Loucy (cell line): ENCODE results near the gene IL17A.

Experiments used
- H2AFZ ChIP-seq: fragments of 200-600 bp; sonication (generic); 2 replicates; pipeline ENCODE4 v1.6.0; 2016; ENCODE audit warnings: antibody characterized with exemption, mild to moderate bottlenecking, low read length, moderate library complexity
- H3F3A ChIP-seq: fragments of 200-600 bp; 2 replicates; pipeline ENCODE4 v1.6.0; 2016; ENCODE audit warnings: antibody characterized with exemption, low read depth, mild to moderate bottlenecking
- H3K27me3 ChIP-seq: fragments of 200-600 bp; sonication (generic); 2 replicates; pipeline ENCODE4 v1.6.1; 2014; ENCODE audit warnings: low read length, mild to moderate bottlenecking; ENCODE audit not compliant: insufficient read depth, poor library complexity, severe bottlenecking
- H3K36me3 ChIP-seq: fragments of 200-600 bp; sonication (generic); 2 replicates; pipeline ENCODE4 v1.6.1; 2016; ENCODE audit warnings: low read length; ENCODE audit not compliant: insufficient read depth
- H3K4me1 ChIP-seq: fragments of 200-600 bp; sonication (generic); 2 replicates; pipeline ENCODE4 v1.5.1; 2014; ENCODE audit warnings: low read length, mild to moderate bottlenecking; ENCODE audit not compliant: insufficient read depth, poor library complexity, severe bottlenecking
- H3K4me2 ChIP-seq: fragments of 200-600 bp; sonication (generic); 2 replicates; pipeline ENCODE4 v1.6.0; 2014; ENCODE audit warnings: antibody characterized with exemption, low read length, low read depth, mild to moderate bottlenecking; ENCODE audit not compliant: poor library complexity, severe bottlenecking
- H3K4me3 ChIP-seq: fragments of 200-600 bp; sonication (generic); 2 replicates; pipeline ENCODE4 v1.5.1; 2014; ENCODE audit warnings: low read length, mild to moderate bottlenecking, mixed read lengths; ENCODE audit not compliant: poor library complexity, severe bottlenecking
- H3K79me2 ChIP-seq: fragments of 200-600 bp; sonication (generic); 2 replicates; pipeline ENCODE4 v1.6.1; 2014; ENCODE audit warnings: low read length; ENCODE audit not compliant: insufficient read depth
- H3K9ac ChIP-seq: fragments of 200-600 bp; sonication (generic); 2 replicates; pipeline ENCODE4 v1.6.0; 2014; ENCODE audit warnings: mild to moderate bottlenecking, low read depth, low read length, moderate library complexity; ENCODE audit not compliant: poor library complexity, severe bottlenecking
- H3K9me2 ChIP-seq: fragments of 200-600 bp; sonication (generic); replicated peaks from 2 replicates; pipeline ENCODE4 v1.6.1; 2016; ENCODE audit warnings: low read depth, low read length, mixed read lengths
- H3K9me3 ChIP-seq: fragments of 200-600 bp; sonication (generic); 2 replicates; pipeline ENCODE4 v1.6.1; 2014; ENCODE audit warnings: mild to moderate bottlenecking, antibody characterized with exemption, low read length, low read depth; ENCODE audit not compliant: insufficient read depth
- H4K20me1 ChIP-seq: fragments of 200-600 bp; sonication (generic); 2 replicates; pipeline ENCODE4 v1.6.0; 2014; ENCODE audit warnings: antibody characterized with exemption, low read length, mild to moderate bottlenecking; ENCODE audit not compliant: insufficient read depth, poor library complexity, severe bottlenecking
- CTCF ChIP-seq: fragments of 200-600 bp; sonication (generic); conservative IDR thresholded peaks from 2 replicates; pipeline ENCODE4 v1.5.1; 2014; ENCODE audit warnings: mild to moderate bottlenecking, antibody characterized with exemption, low read length
- EZH2phosphoT487 ChIP-seq: fragments of 200-600 bp; IDR thresholded peaks from 2 replicates; pipeline ENCODE4 v1.6.1; 2018; ENCODE audit warnings: antibody characterized with exemption, mild to moderate bottlenecking, moderate library complexity, borderline replicate concordance

IL17A gene

GRCh38 chr6:52180787-52181558 lies 5.2 kb upstream of the IL17A start:
- no peaks in the 10 kb centered on the region for H3K36me3 ChIP-seq
- no peaks in the 10 kb centered on the region; the same call in 1 of the 2 replicates for H3F3A ChIP-seq
- no peaks in the 10 kb centered on the region for H3K9me3 ChIP-seq
- no peak overlapping the region for H3K9ac ChIP-seq
- no peak for TF ChIP-seq CTCF
- peak; percentile 19; the same call in 1 of the 2 replicates for TF ChIP-seq EZH2phosphoT487
- no peak overlapping the region for H2AFZ ChIP-seq
- H3K27me3 ChIP-seq: no peaks in the 10 kb centered on the region
- peaks cover 27% of the 10 kb centered on the region for H3K4me1 ChIP-seq
- H3K79me2 ChIP-seq: no peaks in the 10 kb centered on the region
- H3K4me3 ChIP-seq: peak overlapping the region; percentile 6
- no peaks in the 10 kb centered on the region for H4K20me1 ChIP-seq
- no peaks in the 10 kb centered on the region for H3K9me2 ChIP-seq
- H3K4me2 ChIP-seq: peak overlapping the region; percentile 38

GRCh38 chr6:52183131-52183713 lies 3.0 kb upstream of the IL17A start:
- no peaks in the 10 kb centered on the region for H3K27me3 ChIP-seq
- no peak overlapping the region for H3K4me3 ChIP-seq
- H2AFZ ChIP-seq: no peak overlapping the region
- H3K9me2 ChIP-seq: no peaks in the 10 kb centered on the region
- no peaks in the 10 kb centered on the region for H4K20me1 ChIP-seq
- peaks cover 18% of the 10 kb centered on the region for H3K4me1 ChIP-seq
- TF ChIP-seq CTCF (no peak), EZH2phosphoT487 (no peak)
- H3F3A ChIP-seq: no peaks in the 10 kb centered on the region; the same call in 1 of the 2 replicates
- no peaks in the 10 kb centered on the region for H3K79me2 ChIP-seq
- H3K4me2 ChIP-seq: no peak overlapping the region
- no peaks in the 10 kb centered on the region for H3K36me3 ChIP-seq
- H3K9ac ChIP-seq: no peak overlapping the region
- H3K9me3 ChIP-seq: no peaks in the 10 kb centered on the region

- H3K9ac ChIP-seq: no peak overlapping the region
- TF ChIP-seq CTCF (no peak), EZH2phosphoT487 (no peak)
- peaks cover 3% of the 10 kb centered on the region for H3K4me1 ChIP-seq
- H3K9me2 ChIP-seq: no peaks in the 10 kb centered on the region
- H3K36me3 ChIP-seq: no peaks in the 10 kb centered on the region
- H4K20me1 ChIP-seq: no peaks in the 10 kb centered on the region
- H3K79me2 ChIP-seq: no peaks in the 10 kb centered on the region
- H3K4me3 ChIP-seq: no peak overlapping the region
- H3K9me3 ChIP-seq: no peaks in the 10 kb centered on the region
- H2AFZ ChIP-seq: no peak overlapping the region
- H3K27me3 ChIP-seq: no peaks in the 10 kb centered on the region
- no peaks in the 10 kb centered on the region for H3F3A ChIP-seq
- no peak overlapping the region for H3K4me2 ChIP-seq
Measured at GRCh38 chr6:52186480-52186879, 305 bp downstream of the IL17A start.
